ENCODE data around the gene UNKL.

The UNKL gene

GRCh38 chr16:1366060-1366711 is 48.3 kb downstream of the UNKL start:
- Histone ChIP-seq H3F3A (ENCODE audit: insufficient read depth, low read length) (0 out of 2 replicates have a peak, but pooled peaks cover 3% of the 10 kb centered on the region), H4K20me1 (ENCODE audit: insufficient read depth, low read length) (no peaks in the 10 kb centered on the region), H2AFZ (ENCODE audit: low read length) (no peak overlapping the region), H3K9me3 (ENCODE audit: low read length) (no peaks in the 10 kb centered on the region), H3K27ac (ENCODE audit: low read depth, low read length, poor library complexity, severe bottlenecking) (no peak overlapping the region), H3K9me2 (ENCODE audit: low read depth, low read length) (no peaks in the 10 kb centered on the region), H3K27me3 (ENCODE audit: insufficient read depth, low read length) (no peaks in the 10 kb centered on the region), H3K4me2 (ENCODE audit: low read length) (no peak overlapping the region), H3K9ac (ENCODE audit: low read length) (no peak overlapping the region), H3K36me3 (ENCODE audit: insufficient read depth, low read length) (peaks cover 69% of the 10 kb centered on the region), H3K4me1 (ENCODE audit: insufficient read depth, low read length, severe bottlenecking) (no peaks in the 10 kb centered on the region), H3K79me2 (ENCODE audit: insufficient read depth, low read length) (no peaks in the 10 kb centered on the region), H3K4me3 (ENCODE audit: low read depth, low read length, poor library complexity, severe bottlenecking) (no peak overlapping the region)
- TF ChIP-seq EZH2 (IDR thresholded peaks at IDR 0.05; ENCODE audit: borderline replicate concordance, low read length): no peak
- TF ChIP-seq CTCF (IDR thresholded peaks at IDR 0.05; ENCODE audit: low read length): no peak

GRCh38 chr16:1364510-1364909 is 50.0 kb downstream of the UNKL start:
- H3K27ac ChIP-seq (ENCODE audit: low read depth, low read length, poor library complexity, severe bottlenecking): no peak overlapping the region
- no peak overlapping the region for H3K4me3 ChIP-seq (ENCODE audit: low read depth, low read length, poor library complexity, severe bottlenecking)
- H3K79me2 ChIP-seq (ENCODE audit: insufficient read depth, low read length): no peaks in the 10 kb centered on the region
- no peaks in the 10 kb centered on the region for H3K9me3 ChIP-seq (ENCODE audit: low read length)
- no peaks in the 10 kb centered on the region for H3K9me2 ChIP-seq (ENCODE audit: low read depth, low read length)
- no peak overlapping the region for H3K4me2 ChIP-seq (ENCODE audit: low read length)
- H3K4me1 ChIP-seq (ENCODE audit: insufficient read depth, low read length, severe bottlenecking): no peaks in the 10 kb centered on the region
- H3K36me3 ChIP-seq (ENCODE audit: insufficient read depth, low read length): peaks cover 77% of the 10 kb centered on the region
- H3K9ac ChIP-seq (ENCODE audit: low read length): no peak overlapping the region
- 0 out of 2 replicates have a peak, but pooled peaks cover 3% of the 10 kb centered on the region for H3F3A ChIP-seq (ENCODE audit: insufficient read depth, low read length)
- no peaks in the 10 kb centered on the region for H4K20me1 ChIP-seq (ENCODE audit: insufficient read depth, low read length)
- TF ChIP-seq EZH2 (IDR thresholded peaks at IDR 0.05; ENCODE audit: borderline replicate concordance, low read length): no peak
- no peak for TF ChIP-seq CTCF (IDR thresholded peaks at IDR 0.05; ENCODE audit: low read length)
- H2AFZ ChIP-seq (ENCODE audit: low read length): no peak overlapping the region
- H3K27me3 ChIP-seq (ENCODE audit: insufficient read depth, low read length): no peaks in the 10 kb centered on the region

- Histone ChIP-seq H3K79me2 (ENCODE audit: insufficient read depth, low read length) (no peaks in the 10 kb centered on the region), H3K27ac (ENCODE audit: low read depth, low read length, poor library complexity, severe bottlenecking) (no peak overlapping the region), H3K27me3 (ENCODE audit: insufficient read depth, low read length) (no peaks in the 10 kb centered on the region), H3K9me2 (ENCODE audit: low read depth, low read length) (no peaks in the 10 kb centered on the region), H3K9ac (ENCODE audit: low read length) (no peak overlapping the region), H3K4me3 (ENCODE audit: low read depth, low read length, poor library complexity, severe bottlenecking) (no peak overlapping the region), H3K4me1 (ENCODE audit: insufficient read depth, low read length, severe bottlenecking) (no peaks in the 10 kb centered on the region), H3K9me3 (ENCODE audit: low read length) (no peaks in the 10 kb centered on the region), H3K4me2 (ENCODE audit: low read length) (no peak overlapping the region), H3K36me3 (ENCODE audit: insufficient read depth, low read length) (peaks cover 78% of the 10 kb centered on the region), H4K20me1 (ENCODE audit: insufficient read depth, low read length) (no peaks in the 10 kb centered on the region), H3F3A (ENCODE audit: insufficient read depth, low read length) (0 out of 2 replicates have a peak, but pooled peaks cover 3% of the 10 kb centered on the region), H2AFZ (ENCODE audit: low read length) (no peak overlapping the region)
- TF ChIP-seq CTCF (IDR thresholded peaks at IDR 0.05; ENCODE audit: low read length): peak; percentile 93
- TF ChIP-seq EZH2 (IDR thresholded peaks at IDR 0.05; ENCODE audit: borderline replicate concordance, low read length): no peak
Observed at GRCh38 chr16:1363501-1364041, 50.9 kb downstream of the UNKL start.

Data from OCI-LY1 (cell line).